Measurements from ENCODE around the gene MYO7A. TPM values are rescaled to one million over a fixed set of nuclear protein-coding genes. Genes with fewer than 3 reads are reported as not detected.

MYO7A gene
- polyA plus RNA-seq, 1 donor (not counting 4 experiments of a cell fraction or from before 2014, with no cell fraction given) = 0.75 TPM

DNA sequence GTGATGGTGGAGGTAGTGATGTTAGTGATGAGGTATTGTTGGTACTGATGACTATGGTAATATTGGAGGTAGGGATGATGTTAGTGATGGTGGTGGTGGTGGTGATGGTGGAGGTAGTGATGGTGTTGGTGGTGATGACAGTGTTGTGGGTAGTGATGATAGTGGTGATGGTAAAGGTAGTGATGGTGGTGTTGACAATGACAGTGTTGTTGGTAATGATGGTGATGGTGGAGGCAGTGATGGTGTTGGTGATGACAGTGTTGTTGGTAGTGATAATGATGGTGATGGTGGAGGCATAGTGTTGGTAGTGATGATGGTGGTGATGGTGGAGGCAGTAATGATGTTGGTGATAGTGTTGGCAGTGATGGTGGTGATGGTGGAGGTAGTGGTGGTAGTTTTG lies 65.1 kb downstream of the MYO7A start:
- dilution Hi-C loops (cut with MboI; ENCODE audit: extremely low pct_ligation_motif_present, low sequenced_read_pairs) = no loop called here
- TF ChIP-seq EZH2 (IDR thresholded peaks at IDR 0.05; ENCODE audit: low read length) = no peak
- TF ChIP-seq, protein P1, sequence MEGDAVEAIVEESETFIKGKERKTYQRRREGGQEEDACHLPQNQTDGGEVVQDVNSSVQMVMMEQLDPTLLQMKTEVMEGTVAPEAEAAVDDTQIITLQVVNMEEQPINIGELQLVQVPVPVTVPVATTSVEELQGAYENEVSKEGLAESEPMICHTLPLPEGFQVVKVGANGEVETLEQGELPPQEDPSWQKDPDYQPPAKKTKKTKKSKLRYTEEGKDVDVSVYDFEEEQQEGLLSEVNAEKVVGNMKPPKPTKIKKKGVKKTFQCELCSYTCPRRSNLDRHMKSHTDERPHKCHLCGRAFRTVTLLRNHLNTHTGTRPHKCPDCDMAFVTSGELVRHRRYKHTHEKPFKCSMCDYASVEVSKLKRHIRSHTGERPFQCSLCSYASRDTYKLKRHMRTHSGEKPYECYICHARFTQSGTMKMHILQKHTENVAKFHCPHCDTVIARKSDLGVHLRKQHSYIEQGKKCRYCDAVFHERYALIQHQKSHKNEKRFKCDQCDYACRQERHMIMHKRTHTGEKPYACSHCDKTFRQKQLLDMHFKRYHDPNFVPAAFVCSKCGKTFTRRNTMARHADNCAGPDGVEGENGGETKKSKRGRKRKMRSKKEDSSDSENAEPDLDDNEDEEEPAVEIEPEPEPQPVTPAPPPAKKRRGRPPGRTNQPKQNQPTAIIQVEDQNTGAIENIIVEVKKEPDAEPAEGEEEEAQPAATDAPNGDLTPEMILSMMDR (optimal IDR thresholded peaks at IDR 0.05 in 1 of 3, IDR thresholded peaks at IDR 0.05 in 1 of 3, conservative IDR thresholded peaks at IDR 0.05 in 1 of 3; ENCODE audit: extremely low read depth in 1 of 3, insufficient read depth in 2 of 3, low read length in 3 of 3) = no peak
- Histone ChIP-seq H3K9me1 (ENCODE audit: control insufficient read depth, extremely low read depth, insufficient read depth, low read length) (no peaks in the 10 kb centered on the region), H3K79me2 (ENCODE audit: control insufficient read depth, insufficient read depth, low read length) (no peaks in the 10 kb centered on the region), H3K27ac (ENCODE audit: control insufficient read depth, insufficient read depth, low read length) (no peak overlapping the region), H3K9me3 (ENCODE audit: control insufficient read depth, low read depth, low read length) (peaks cover 2% of the 10 kb centered on the region), H3K36me3 (ENCODE audit: control insufficient read depth in 2 of 2, extremely low read depth in 1 of 2, insufficient read depth in 2 of 2, low read length in 2 of 2) (no peaks in the 10 kb centered on the region), H3K9ac (ENCODE audit: control insufficient read depth, extremely low read depth, insufficient read depth, low read length) (no peak overlapping the region), H3K4me2 (ENCODE audit: control insufficient read depth, extremely low read depth, insufficient read depth, low read depth, low read length) (no peak overlapping the region), H4K20me1 (ENCODE audit: control insufficient read depth, extremely low read depth, insufficient read depth, low read length) (no peaks in the 10 kb centered on the region), H3K27me3 (ENCODE audit: control insufficient read depth, extremely low read depth, insufficient read depth, low read length) (no peaks in the 10 kb centered on the region), H2AFZ (ENCODE audit: control insufficient read depth, low read length) (no peak overlapping the region), H3K4me3 (ENCODE audit: control insufficient read depth in 2 of 3, extremely low read depth in 1 of 3, insufficient read depth in 2 of 3, low read depth in 1 of 3, low read length in 3 of 3) (no peak overlapping the region), H3K4me1 (ENCODE audit: control insufficient read depth, extremely low read depth, insufficient read depth, low read length) (peaks cover 13% of the 10 kb centered on the region)
- DNase-seq (ENCODE audit: low read depth, low spot score) = no peak
- FAIRE-seq = no peak

DNA sequence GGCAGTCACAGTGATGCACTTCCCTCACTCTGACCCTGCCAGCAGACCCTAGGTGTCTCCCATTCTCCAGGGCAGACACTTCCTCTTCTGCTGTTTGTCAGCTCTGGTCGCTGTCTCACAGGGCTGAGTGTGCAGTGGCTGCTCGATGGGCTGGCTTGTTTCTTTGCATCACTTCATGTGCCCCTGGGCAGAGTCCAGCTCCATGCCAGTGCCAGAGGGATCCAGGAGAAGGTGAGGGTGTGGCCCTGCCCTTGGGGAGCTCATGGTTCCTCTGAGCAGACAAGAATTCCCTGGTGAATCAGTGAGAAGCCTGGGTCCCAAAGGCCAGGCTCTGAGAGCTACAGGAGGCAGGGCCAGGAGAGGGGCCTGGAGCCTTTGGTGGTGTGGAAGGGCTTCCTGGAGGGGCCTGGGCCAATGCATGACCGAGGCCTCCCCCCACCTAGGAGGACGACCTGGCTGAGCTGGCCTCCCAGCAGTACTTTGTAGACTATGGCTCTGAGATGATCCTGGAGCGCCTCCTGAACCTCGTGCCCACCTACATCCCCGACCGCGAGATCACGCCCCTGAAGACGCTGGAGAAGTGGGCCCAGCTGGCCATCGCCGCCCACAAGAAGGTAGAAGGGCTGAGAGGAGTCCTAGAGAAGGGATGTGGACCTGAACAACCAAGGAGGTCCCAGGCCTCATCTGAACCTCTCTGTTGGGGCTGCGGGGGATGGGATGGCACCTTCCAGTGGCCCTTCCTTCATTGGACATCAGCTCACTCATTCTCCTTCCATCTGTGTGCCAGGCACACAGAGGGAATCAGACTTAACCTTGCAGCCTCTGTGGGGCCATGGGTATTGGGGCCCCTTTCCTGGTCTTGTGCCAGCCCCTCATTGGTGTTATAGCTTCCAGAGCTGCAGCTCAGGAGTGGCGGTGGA lies 66.1 kb downstream of the MYO7A start:
- Histone ChIP-seq H2AFZ (ENCODE audit: control insufficient read depth, low read length) (no peak overlapping the region), H3K4me1 (ENCODE audit: control insufficient read depth, extremely low read depth, insufficient read depth, low read length) (peaks cover 13% of the 10 kb centered on the region), H3K9me3 (ENCODE audit: control insufficient read depth, low read depth, low read length) (peaks cover 2% of the 10 kb centered on the region), H3K36me3 (ENCODE audit: control insufficient read depth in 2 of 2, extremely low read depth in 1 of 2, insufficient read depth in 2 of 2, low read length in 2 of 2) (no peaks in the 10 kb centered on the region), H3K27me3 (ENCODE audit: control insufficient read depth, extremely low read depth, insufficient read depth, low read length) (no peaks in the 10 kb centered on the region), H3K4me2 (ENCODE audit: control insufficient read depth, extremely low read depth, insufficient read depth, low read depth, low read length) (no peak overlapping the region), H3K9ac (ENCODE audit: control insufficient read depth, extremely low read depth, insufficient read depth, low read length) (no peak overlapping the region), H3K4me3 (ENCODE audit: control insufficient read depth in 2 of 3, extremely low read depth in 1 of 3, insufficient read depth in 2 of 3, low read depth in 1 of 3, low read length in 3 of 3) (no peak overlapping the region), H3K9me1 (ENCODE audit: control insufficient read depth, extremely low read depth, insufficient read depth, low read length) (no peaks in the 10 kb centered on the region), H3K79me2 (ENCODE audit: control insufficient read depth, insufficient read depth, low read length) (no peaks in the 10 kb centered on the region), H4K20me1 (ENCODE audit: control insufficient read depth, extremely low read depth, insufficient read depth, low read length) (no peaks in the 10 kb centered on the region), H3K27ac (ENCODE audit: control insufficient read depth, insufficient read depth, low read length) (no peak overlapping the region)
- no peak for FAIRE-seq
- dilution Hi-C loops (cut with MboI; ENCODE audit: extremely low pct_ligation_motif_present, low sequenced_read_pairs) = no loop called here
- TF ChIP-seq EZH2 (IDR thresholded peaks at IDR 0.05; ENCODE audit: low read length) = no peak
- TF ChIP-seq, protein P1 (optimal IDR thresholded peaks at IDR 0.05 in 1 of 3, IDR thresholded peaks at IDR 0.05 in 1 of 3, conservative IDR thresholded peaks at IDR 0.05 in 1 of 3; ENCODE audit: extremely low read depth in 1 of 3, insufficient read depth in 2 of 3, low read length in 3 of 3) = no peak
- DNase-seq (ENCODE audit: low read depth, low spot score) = no peak

All from keratinocyte (primary cell).